OCI-LY3 (cell line): ENCODE data around the gene CACNA1C.
"Not testable (repeated sequence)": the region's sequence is repeated elsewhere in the genome, so short reads cannot be mapped to it uniquely, and the experiment has no call there.

ENCODE experiments used
- H2AFZ ChIP-seq: fragments of 200-600, 300-600 bp; shearing (Covaris generic); 2 replicates; pipeline ENCODE4 v1.6.0; 2014; ENCODE audit warnings: antibody characterized with exemption, low read depth, low read length
- H3K27ac ChIP-seq: fragments of 200-600, 300-600 bp; sonication (generic); 2 replicates; pipeline ENCODE4 v1.5.1; 2014; ENCODE audit warnings: mild to moderate bottlenecking, low read length, moderate library complexity, mixed read lengths
- H3K27me3 ChIP-seq: fragments of 200-600, 300-600 bp; sonication (generic); 2 replicates; pipeline ENCODE4 v1.6.1; 2014; ENCODE audit warnings: low read depth, low read length, mixed read lengths
- H3K36me3 ChIP-seq: fragments of 200-600, 300-600 bp; sonication (generic); replicated peaks from 2 replicates; pipeline ENCODE3; 2014; ENCODE audit warnings: low read depth, low read length, mixed read lengths
- H3K4me1 ChIP-seq: fragments of 300-600, 200-600 bp; sonication (generic); 2 replicates; pipeline ENCODE4 v1.6.1; 2014; ENCODE audit warnings: low read length, mixed read lengths
- H3K4me2 ChIP-seq: fragments of 200-600, 300-600 bp; sonication (generic); 2 replicates; pipeline ENCODE4 v1.6.1; 2014; ENCODE audit warnings: low read length, mixed read lengths
- H3K4me3 ChIP-seq: fragments of 300-600, 200-600 bp; sonication (generic); 2 replicates; pipeline ENCODE4 v1.5.1; 2014; ENCODE audit warnings: antibody characterized with exemption, mild to moderate bottlenecking, low read length, moderate library complexity
- H3K79me2 ChIP-seq: fragments of 300-600, 200-600 bp; shearing (Covaris generic); 2 replicates; pipeline ENCODE4 v1.6.1; 2014; ENCODE audit warnings: mild to moderate bottlenecking, low read length, mixed read lengths
- H3K9ac ChIP-seq: fragments of 300-600, 200-600 bp; shearing (Covaris generic); 2 replicates; pipeline ENCODE4 v1.6.0; 2014; ENCODE audit warnings: mild to moderate bottlenecking, low read length, moderate library complexity
- H3K9me3 ChIP-seq: fragments of 200-600, 300-600 bp; shearing (Covaris generic); 2 replicates; pipeline ENCODE4 v1.6.1; 2014; ENCODE audit warnings: low read length, mixed read lengths; ENCODE audit not compliant: insufficient read depth
- H4K20me1 ChIP-seq: fragments of 200-600, 300-600 bp; sonication (generic); 2 replicates; pipeline ENCODE4 v1.6.1; 2016; ENCODE audit warnings: low read length, mixed read lengths; ENCODE audit not compliant: insufficient read depth
- EZH2phosphoT487 ChIP-seq: fragments of 200-600 bp; shearing (Covaris generic); IDR thresholded peaks from 2 replicates; pipeline ENCODE4 v1.6.1; 2018; ENCODE audit warnings: antibody characterized with exemption, mixed run types, low read depth
- TF ChIP-seq, protein P1 (sequence below): fragments of 200-600, 300-600 bp; sonication (generic); IDR thresholded peaks from 2 replicates; pipeline ENCODE4 v1.5.1; 2014; ENCODE audit warnings: antibody characterized with exemption, low read length, low read depth

Gene CACNA1C

GRCh38 chr12:2101359-2101758, 48.6 kb downstream of the CACNA1C start:
- no peak overlapping the region for H3K27ac ChIP-seq
- H3K4me2 ChIP-seq: no peak overlapping the region
- peaks cover 9% of the 10 kb centered on the region; the same call in 1 of the 2 replicates for H3K27me3 ChIP-seq
- no peaks in the 10 kb centered on the region for H3K9me3 ChIP-seq
- no peak overlapping the region for H3K9ac ChIP-seq
- H4K20me1 ChIP-seq: no peaks in the 10 kb centered on the region
- no peak overlapping the region for H3K4me3 ChIP-seq
- no peaks in the 10 kb centered on the region for H3K4me1 ChIP-seq
- no peak overlapping the region for H2AFZ ChIP-seq
- H3K79me2 ChIP-seq: no peaks in the 10 kb centered on the region
- TF ChIP-seq, protein P1, sequence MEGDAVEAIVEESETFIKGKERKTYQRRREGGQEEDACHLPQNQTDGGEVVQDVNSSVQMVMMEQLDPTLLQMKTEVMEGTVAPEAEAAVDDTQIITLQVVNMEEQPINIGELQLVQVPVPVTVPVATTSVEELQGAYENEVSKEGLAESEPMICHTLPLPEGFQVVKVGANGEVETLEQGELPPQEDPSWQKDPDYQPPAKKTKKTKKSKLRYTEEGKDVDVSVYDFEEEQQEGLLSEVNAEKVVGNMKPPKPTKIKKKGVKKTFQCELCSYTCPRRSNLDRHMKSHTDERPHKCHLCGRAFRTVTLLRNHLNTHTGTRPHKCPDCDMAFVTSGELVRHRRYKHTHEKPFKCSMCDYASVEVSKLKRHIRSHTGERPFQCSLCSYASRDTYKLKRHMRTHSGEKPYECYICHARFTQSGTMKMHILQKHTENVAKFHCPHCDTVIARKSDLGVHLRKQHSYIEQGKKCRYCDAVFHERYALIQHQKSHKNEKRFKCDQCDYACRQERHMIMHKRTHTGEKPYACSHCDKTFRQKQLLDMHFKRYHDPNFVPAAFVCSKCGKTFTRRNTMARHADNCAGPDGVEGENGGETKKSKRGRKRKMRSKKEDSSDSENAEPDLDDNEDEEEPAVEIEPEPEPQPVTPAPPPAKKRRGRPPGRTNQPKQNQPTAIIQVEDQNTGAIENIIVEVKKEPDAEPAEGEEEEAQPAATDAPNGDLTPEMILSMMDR: no peak
- no peak for TF ChIP-seq EZH2phosphoT487
- no peaks in the 10 kb centered on the region for H3K36me3 ChIP-seq

- Histone ChIP-seq H3K79me2 (no peaks in the 10 kb centered on the region), H3K4me1 (no peaks in the 10 kb centered on the region), H3K36me3 (no peaks in the 10 kb centered on the region), H2AFZ (no peak overlapping the region), H3K27ac (no peak overlapping the region), H3K9ac (no peak overlapping the region), H3K4me2 (no peak overlapping the region), H3K9me3 (no peaks in the 10 kb centered on the region), H4K20me1 (no peaks in the 10 kb centered on the region), H3K4me3 (no peak overlapping the region), H3K27me3 (peaks cover 9% of the 10 kb centered on the region; the same call in 1 of the 2 replicates)
- no peak for TF ChIP-seq EZH2phosphoT487
- TF ChIP-seq, protein P1: no peak
Measured at GRCh38 chr12:2101771-2102170, 49.0 kb downstream of the CACNA1C start.

DNA sequence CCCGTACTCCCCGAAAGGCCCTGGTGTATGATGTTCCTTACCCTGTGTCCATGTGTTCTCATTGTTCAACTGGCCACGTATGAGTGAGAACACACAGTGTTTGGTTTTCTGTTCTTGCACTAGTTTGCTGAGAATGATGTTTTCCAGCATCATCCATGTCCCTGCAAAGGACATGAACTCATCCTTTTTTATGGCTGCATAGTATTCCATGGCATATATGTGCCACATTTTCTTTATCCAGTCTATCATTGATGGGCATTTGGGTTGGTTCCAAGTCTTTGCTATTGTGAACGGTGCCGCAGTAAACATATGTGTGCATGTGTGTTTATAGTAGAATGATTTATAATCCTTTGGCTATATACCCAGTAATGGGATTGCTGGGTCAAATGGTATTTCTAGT, 49.9 kb downstream of the CACNA1C start:
- not testable (repeated sequence) for H2AFZ ChIP-seq, H3K4me1 ChIP-seq, H3K9ac ChIP-seq, H3K9me3 ChIP-seq, H3K79me2 ChIP-seq, H3K4me2 ChIP-seq, H3K36me3 ChIP-seq, H3K27ac ChIP-seq, H4K20me1 ChIP-seq, H3K27me3 ChIP-seq, H3K4me3 ChIP-seq

DNA sequence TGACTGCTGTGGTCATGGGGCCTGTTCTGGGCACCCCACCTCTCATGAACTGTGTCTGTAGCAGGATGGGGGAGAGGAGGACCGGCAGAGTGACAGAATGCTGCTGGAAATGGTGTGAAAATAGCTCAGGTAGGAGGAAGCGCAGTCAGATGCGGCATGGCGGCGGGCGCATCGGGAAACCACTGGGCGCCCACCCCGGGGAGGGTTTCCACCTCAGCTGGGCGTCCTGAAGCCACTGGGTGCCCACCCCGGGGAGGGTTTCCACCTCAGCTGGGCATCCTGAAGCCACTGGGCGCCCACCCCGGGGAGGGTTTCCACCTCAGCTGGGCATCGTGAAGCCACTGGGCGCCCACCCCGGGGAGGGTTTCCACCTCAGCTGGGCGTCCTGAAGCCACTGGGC, 52.6 kb downstream of the CACNA1C start:
- H4K20me1 ChIP-seq, H3K9me3 ChIP-seq, H3K4me1 ChIP-seq, H3K4me3 ChIP-seq, H3K36me3 ChIP-seq, H3K27me3 ChIP-seq, H2AFZ ChIP-seq, H3K27ac ChIP-seq, H3K9ac ChIP-seq, H3K79me2 ChIP-seq, H3K4me2 ChIP-seq: not testable (repeated sequence)

- TF ChIP-seq EZH2phosphoT487: no peak
- TF ChIP-seq, protein P1: no peak
- Histone ChIP-seq H3K79me2 (no peaks in the 10 kb centered on the region), H3K4me3 (no peak overlapping the region), H2AFZ (no peak overlapping the region), H3K4me1 (no peaks in the 10 kb centered on the region), H3K4me2 (no peak overlapping the region), H3K9ac (no peak overlapping the region), H3K36me3 (no peaks in the 10 kb centered on the region), H3K9me3 (no peaks in the 10 kb centered on the region), H3K27me3 (peaks cover 5% of the 10 kb centered on the region; the same call in 1 of the 2 replicates), H3K27ac (no peak overlapping the region), H4K20me1 (no peaks in the 10 kb centered on the region)
Measured at GRCh38 chr12:2108166-2108565, 55.4 kb downstream of the CACNA1C start.
